ENCODE measurements around the gene WASF3.
"Not testable (repeated sequence)": the region's sequence is repeated elsewhere in the genome, so short reads cannot be mapped to it uniquely, and the experiment has no call there.

WASF3 gene

DNA sequence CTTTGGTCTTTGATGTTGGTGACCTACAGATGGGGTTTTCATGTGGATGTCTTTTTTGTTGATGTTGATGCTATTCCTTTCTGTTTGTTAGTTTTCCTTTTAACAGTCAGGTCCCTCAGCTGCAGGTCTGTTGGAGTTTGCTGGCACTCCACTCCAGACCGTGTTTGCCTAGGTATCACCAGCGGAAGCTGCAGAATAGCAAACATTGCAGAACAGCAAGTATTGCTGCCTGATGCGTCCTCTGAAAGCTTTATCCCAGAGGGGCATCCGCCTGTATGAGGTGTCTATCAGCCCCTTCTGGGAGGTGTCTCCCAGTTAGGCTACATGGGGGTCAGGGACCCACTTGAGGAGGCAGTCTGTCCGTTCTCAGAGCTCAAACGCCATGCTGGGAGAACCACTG, 78.2 kb downstream of the WASF3 start:
- DNase-seq = not testable (repeated sequence)

- DNase-seq = not testable (repeated sequence)
These were observed 78.6 kb downstream of the WASF3 start for GRCh38 chr13:26636073-26636472.

DNA sequence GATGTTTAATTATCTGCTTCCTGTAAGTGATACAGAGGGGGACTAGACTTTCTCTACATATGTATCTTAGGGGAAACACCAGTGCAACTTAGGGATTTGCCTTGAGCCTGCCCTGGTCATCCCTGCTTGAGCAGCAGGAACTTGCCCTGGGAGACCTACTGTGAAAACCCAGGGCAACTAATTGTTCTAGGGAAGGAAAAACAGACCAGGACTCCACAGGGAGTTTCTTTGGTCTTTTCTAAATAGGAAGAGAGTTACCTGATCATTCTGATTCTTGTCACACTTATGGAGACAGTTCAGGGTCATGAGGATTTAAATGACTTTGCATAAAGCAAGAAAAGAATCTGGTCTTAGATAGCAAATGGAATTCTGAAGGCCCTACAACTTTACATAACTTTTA, 89.1 kb downstream of the WASF3 start:
- DNase-seq = no peak

DNA sequence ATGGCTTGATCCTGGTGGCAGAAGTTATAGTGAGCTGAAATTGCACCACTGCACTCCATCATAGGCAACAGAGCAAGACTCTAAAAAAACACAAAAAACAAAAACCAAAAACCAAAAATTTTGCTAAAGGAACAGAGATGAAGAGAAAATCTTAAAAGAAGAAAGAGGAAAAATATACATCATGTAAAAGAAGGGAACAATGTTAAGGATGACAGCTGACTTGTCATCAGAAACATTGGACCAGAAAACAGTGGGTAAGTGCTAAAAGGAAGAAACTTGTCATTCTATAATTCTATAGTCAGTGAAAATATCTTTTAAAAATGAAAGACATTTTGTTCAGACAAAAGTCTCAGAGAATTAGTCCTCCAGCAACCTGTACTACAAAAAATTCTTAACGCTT, 93.8 kb downstream of the WASF3 start:
- no peak for DNase-seq

DNA sequence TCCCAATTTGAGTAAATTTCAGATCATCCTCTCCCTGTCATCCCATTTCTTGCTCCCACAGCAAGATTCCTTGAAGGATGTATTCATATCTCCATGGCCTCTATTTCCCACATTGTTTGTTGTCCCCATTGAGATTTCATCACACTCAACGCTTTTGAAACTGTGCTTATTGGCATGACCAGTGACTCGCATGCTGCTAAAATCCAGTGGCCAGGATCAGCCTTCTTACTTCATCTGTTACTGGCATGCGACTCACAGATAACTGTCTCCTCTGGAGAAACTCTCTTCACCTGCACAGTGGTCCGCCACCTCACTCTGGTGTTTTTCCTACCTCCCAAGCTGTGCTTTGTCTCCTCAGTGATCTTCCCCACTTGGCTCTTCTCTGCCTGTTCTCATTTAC, 95.8 kb downstream of the WASF3 start:
- no peak for DNase-seq

GRCh38 chr13:26653842-26654241, 96.4 kb downstream of the WASF3 start:
- DNase-seq = no peak

DNA sequence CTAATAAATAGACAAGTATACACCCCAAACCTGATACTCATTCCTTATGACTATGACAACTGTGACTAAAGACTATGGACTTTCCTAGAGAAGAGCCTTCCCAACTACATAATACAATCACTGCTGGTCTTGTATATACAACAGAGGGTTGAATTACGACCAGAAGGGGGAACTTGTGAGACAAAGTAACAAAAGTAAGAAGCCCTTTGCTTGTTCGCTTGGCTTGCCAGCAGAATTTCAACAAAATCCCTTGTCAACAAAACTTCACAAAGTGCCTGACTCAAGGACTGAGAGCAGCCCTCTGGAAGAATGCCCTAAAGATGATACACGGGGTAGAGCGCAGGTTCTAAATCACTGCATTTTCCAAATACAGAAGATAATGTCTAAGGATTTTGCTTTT, 99.4 kb downstream of the WASF3 start:
- peak in 1 of 2 experiments; percentile 16 for DNase-seq

DNA sequence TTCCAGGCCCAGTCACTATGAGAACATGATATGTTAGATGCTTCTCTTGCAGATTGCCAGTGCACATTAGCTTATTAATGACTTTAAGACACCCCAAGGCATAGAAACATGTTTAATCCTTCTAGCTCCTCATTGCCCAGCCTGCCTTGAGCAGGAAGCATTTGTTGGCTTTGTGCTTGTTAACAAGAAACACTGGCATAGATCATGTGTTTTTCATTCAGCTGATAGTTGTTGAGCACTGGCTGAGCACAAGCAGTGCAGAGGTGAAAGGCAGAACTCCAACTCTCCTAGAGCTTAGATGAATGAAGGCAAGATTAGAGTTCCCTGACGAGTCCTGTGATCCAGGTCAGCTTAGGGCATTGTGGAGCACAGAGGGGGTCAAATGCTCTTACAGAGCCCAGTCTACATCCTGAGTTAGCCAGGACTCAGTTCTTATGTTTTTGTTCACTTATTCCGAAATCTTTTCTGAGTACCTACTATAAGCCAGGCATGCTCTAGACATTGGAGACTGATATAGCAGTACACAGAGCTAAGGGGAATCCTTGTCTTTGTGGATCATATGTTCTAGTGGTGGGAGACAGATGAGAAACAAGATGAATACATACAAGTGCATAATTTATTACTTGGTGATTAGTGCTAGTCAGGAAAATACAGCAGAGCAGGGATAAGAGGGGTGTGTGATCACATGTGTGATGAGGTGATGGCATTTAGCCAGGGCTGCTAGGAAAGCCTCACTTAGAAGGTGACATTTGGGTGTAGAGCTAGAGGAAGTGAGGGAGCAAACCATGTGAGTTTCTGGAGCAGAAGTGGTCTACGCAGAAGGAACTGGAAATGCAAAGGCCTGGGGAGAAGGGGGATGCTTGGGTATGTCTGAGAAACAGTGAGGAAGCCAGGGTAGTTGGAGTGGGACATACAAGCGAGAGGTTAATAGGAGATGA, 101.2 kb downstream of the WASF3 start:
- no peak for DNase-seq

DNA sequence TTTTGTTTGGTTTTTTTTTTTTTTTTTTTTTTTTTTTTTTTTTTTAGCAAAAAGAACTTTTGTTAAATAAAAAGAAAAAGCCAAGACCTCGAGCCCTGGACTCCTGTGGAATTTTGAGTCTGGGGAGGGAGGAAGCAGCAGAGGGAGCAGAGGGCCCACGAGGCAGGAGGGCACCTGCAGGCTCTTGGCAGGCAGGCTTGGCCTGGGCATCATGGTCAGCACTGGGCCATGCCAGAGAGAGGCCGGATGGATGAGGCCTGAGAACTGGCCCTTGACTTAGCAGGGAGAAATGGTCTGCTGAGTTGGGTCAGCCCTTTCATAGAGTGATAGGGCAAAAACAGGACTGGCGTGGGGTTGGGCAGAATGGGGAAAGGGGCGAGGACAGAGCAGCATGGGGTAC, 102.7 kb downstream of the WASF3 start:
- no peak for DNase-seq

GRCh38 chr13:26660766-26661165, 103.3 kb downstream of the WASF3 start:
- no peak for DNase-seq

DNA sequence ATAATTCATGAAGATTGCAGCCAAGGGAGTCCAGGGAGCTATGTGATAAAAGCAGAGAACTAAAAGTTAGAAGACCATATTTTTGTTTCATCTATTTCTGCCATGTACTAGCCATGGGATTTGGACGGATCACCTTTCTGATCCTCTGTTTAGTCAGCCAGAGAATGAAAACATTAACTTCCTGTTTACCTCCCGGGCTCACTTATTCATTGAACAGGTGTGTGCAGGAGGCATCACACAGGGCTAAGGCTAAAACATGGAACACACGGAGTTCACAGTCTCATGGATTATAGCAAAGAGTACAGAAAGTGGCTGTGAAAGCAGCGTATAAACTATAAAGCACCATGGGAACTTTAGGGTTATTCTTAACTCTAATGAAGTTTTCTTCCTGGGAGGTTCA, 106.3 kb downstream of the WASF3 start:
- DNase-seq = no peak

DNA sequence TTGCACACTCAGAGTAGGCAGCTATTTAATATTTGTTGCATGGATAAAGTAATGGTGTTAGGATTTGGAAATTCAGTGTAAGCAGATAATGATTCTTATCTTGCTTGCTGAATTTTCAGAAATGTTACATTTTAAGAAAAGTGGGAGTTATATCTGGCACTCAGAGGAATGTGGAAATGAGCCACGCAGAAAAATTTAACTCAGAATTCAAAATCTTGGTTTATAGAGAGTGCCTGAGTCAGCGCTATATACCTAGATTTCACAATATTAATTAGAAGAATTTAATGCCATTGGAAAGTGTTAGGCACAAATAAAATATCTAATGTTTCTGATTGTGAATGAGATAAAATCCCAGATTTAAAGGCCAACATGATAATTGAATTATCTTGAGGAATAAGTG, 106.8 kb downstream of the WASF3 start:
- no peak for DNase-seq

DNA sequence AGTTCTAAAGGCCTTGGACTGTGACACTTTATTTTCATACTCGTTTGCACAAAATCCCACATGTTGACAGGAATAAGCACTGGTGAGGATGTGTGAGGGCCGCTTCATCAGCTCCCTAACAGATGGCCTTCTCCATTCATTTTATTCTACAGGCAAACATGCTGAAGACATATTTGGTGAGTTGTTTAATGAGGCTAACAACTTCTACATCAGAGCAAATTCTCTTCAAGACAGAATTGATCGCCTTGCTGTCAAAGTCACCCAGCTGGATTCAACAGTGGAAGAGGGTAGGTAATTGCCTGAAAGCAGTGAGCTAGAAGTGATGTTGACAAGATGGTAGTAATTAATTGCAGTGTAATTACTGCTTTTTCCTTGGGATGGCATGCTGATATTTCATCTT, 107.4 kb downstream of the WASF3 start:
- DNase-seq = peak in 1 of 2 experiments; percentile 55

DNA sequence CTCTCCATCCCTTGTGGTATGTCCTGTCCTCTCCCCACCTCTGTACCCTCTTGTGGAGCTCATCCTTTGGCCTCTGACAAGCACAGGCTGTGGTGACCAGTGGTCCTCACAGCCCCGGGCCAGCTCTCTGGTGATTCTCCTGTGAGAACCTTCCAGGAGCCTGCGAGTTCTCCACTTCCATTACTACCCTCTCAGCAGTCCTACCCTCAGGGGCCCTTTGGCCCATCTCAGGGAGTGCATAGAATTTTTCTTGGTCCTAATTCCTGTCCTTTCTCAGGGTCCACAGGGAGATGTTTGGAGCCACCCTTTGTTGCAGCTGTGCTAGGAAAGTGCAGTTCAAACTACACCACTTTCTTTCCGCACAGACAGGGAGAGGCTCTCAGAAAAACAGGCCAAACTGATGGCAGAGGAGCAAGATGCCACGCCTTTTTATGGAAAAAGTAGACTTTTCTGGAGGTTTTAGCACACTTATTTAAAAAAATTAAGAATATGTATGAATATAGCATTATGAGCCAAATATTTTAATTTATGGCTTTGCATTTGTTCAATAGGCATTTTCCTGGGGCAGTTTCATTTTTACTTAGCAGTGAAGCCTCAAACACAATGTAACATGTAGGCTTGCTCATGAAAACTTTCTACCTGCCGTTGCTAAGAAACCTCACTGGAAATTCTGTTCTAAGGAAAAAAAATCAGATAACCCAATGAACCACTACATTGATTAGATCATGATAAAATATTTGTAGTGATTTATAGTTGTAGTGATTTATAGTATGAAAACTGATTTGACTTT, 111.1 kb downstream of the WASF3 start:
- DNase-seq = no peak

- no peak for DNase-seq
These were observed 116.4 kb downstream of the WASF3 start for GRCh38 chr13:26673890-26674289.

GRCh38 chr13:26677156-26677555, 119.7 kb downstream of the WASF3 start:
- no peak for DNase-seq

- no peak for DNase-seq
These were observed 120.8 kb downstream of the WASF3 start for GRCh38 chr13:26678330-26678729.

- DNase-seq = no peak
These were observed 121.3 kb downstream of the WASF3 start for GRCh38 chr13:26678796-26679195.

DNA sequence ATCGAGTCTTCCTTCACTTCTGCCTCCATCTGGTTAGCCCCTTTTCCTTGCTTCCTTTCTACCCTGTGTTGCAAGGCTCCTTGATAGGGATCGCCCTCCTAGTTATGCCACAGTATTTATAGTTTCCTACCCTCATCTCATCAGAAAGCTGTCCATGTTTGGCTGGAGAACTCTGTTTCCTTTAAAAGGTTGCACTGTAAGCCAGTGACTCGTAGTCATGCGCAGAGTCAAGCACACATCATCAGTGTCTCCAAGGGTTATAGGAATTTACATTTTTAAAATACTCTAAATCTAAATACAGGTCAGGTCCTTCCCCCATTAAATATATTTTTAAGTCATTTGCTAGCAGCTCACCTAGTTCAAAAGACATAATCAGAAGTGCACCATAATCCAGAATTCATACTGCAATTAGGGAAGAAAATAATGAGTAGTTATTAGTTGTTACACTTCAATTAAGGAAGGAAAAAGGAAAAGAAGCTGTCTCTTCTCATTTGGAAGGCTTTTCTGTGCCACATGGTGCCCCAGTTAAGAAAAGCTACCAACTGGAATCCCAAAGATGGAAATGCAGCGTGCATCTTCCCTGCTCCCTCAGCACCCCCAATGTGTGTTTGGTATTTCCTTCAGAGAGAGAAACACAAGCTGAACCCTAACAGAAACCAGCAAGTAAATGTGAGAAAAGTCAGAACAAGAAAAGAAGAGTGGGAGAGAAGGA, 122.1 kb downstream of the WASF3 start:
- no peak for DNase-seq

DNA sequence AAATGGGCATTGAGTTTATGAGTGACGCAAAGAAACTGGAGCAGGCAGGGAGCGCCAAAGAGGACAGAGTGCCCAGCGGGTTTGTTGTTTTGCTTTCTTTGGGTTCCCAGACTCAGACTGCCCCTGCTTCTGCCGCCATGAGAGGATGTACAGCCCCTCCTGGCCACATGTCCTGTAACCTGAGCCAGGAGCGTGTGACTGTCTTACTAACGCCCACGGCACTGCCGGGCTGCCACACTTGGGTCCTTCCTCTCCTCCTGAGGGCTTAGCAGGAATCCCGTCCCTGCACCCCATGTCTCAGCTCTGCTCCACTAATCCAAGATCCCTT, 122.6 kb downstream of the WASF3 start:
- no peak for DNase-seq

GRCh38 chr13:26680572-26680971, 123.1 kb downstream of the WASF3 start:
- DNase-seq = no peak

DNA sequence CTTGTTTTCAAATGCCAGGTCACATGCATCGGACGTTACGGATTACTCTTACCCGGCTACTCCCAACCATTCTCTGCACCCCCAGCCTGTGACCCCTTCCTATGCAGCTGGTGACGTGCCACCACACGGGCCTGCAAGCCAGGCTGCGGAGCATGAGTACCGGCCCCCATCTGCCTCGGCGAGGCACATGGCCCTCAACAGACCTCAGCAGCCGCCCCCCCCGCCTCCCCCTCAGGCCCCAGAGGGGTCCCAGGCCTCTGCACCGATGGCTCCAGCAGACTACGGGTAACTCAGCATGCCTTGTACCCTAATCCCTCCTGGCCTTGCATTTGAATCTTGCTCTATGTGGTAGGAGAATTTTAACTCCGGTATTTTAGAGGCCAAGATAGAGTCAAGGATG, 123.6 kb downstream of the WASF3 start:
- DNase-seq = no peak

GRCh38 chr13:26682606-26683005, 125.1 kb downstream of the WASF3 start:
- DNase-seq = no peak

- DNase-seq = no peak
These were observed 128.1 kb downstream of the WASF3 start for GRCh38 chr13:26685606-26686005.
